Endothelial cell of umbilical vein (primary cell): ENCODE measurements around the gene NAV2. TPM values are rescaled to one million over a fixed set of nuclear protein-coding genes. Genes with fewer than 3 reads are reported as not detected.

Experiments
- BruUV-seq: library from RNA; stranded (reverse); fragments of 400-500 nt; replicated peaks from 2 replicates; lab custom pipeline; 2021; lab: Mats Ljungman, UMichigan
- CTCF ChIA-PET: fragments of 300-600, 350-600 bp; sonication (Branson Sonifier 250); formaldehyde crosslinking; loops from one replicate; lab custom pipeline; 2021; ENCODE audit warnings: antibody characterized with exemption, inconsistent platforms; lab: Charles Lee
- POLR2A ChIA-PET: fragments of 300-600, 350-600 bp; sonication (Branson Sonifier 250); formaldehyde crosslinking; loops from one replicate; lab custom pipeline; 2021; ENCODE audit warnings: antibody characterized with exemption, inconsistent platforms; lab: Charles Lee
- DNase-seq: peaks from one replicate; pipeline ENCODE4 v3.0.0-alpha.2; 2011; ENCODE audit warnings: low read depth, low spot score
- FAIRE-seq: peaks from 2 replicates; lab custom pipeline; 2011; peaks lifted over from hg19 to GRCh38; lab: Jason Lieb, UNC
- H2AFZ ChIP-seq: 2 replicates; pipeline ENCODE4 v1.6.0; 2012; ENCODE audit warnings: low read depth, low read length, control low read depth, inconsistent platforms
- H3K27ac ChIP-seq: 2 replicates; pipeline ENCODE4 v1.5.1; 2011; ENCODE audit warnings: low read depth, mild to moderate bottlenecking, control low read depth, low read length, moderate library complexity; ENCODE audit not compliant: insufficient read depth
- H3K27me3 ChIP-seq, 2 experiments: 2 replicates each; pipeline versions ENCODE4 v1.6.0 to v1.6.1; 2011; ENCODE audit warnings: low read length in 2 of 2, mixed read lengths in 1 of 2; ENCODE audit not compliant: control insufficient read depth in 2 of 2, insufficient read depth in 2 of 2
- H3K36me3 ChIP-seq, 2 experiments: 2 replicates in 1 of 2; 3 replicates in 1 of 2; pipeline ENCODE4 v1.5.1; 2011; ENCODE audit warnings: low read length in 2 of 2, mild to moderate bottlenecking in 1 of 2, moderate library complexity in 1 of 2; ENCODE audit not compliant: control insufficient read depth in 2 of 2, insufficient read depth in 2 of 2; ENCODE audit errors: extremely low read depth in 1 of 2
- H3K4me1 ChIP-seq: 3 replicates; pipeline ENCODE4 v1.5.1; 2011; ENCODE audit warnings: mild to moderate bottlenecking, low read length; ENCODE audit not compliant: control insufficient read depth, insufficient read depth; ENCODE audit errors: extremely low read depth
- H3K4me2 ChIP-seq: 2 replicates; pipeline ENCODE4 v1.6.1; 2011; ENCODE audit warnings: low read length, control low read depth, mixed read lengths; ENCODE audit not compliant: insufficient read depth
- H3K4me3 ChIP-seq, 3 experiments: fragments of 200-600 bp in 1 of 3; sonication (generic), shearing (Covaris generic) in 1 of 3; replicated peaks in 1 of 3; 2 replicates each; pipeline ENCODE4 v1.5.1; 2011 to 2016; ENCODE audit warnings: control low read depth in 3 of 3, low read length in 3 of 3, mild to moderate bottlenecking in 2 of 3, inconsistent platforms in 1 of 3, low read depth in 1 of 3, moderate library complexity in 1 of 3; ENCODE audit not compliant: insufficient read depth in 1 of 3
- H3K79me2 ChIP-seq: 2 replicates; pipeline ENCODE4 v1.6.0; 2012; ENCODE audit warnings: low read length, inconsistent platforms; ENCODE audit not compliant: control insufficient read depth, insufficient read depth
- H3K9ac ChIP-seq: replicated peaks from 2 replicates; pipeline ENCODE3; 2011; ENCODE audit warnings: low read length, control low read depth; ENCODE audit not compliant: insufficient read depth; ENCODE audit errors: extremely low read depth
- H3K9me1 ChIP-seq: replicated peaks from 3 replicates; pipeline ENCODE4 v1.6.0; 2011; ENCODE audit warnings: mild to moderate bottlenecking, low read length; ENCODE audit not compliant: control insufficient read depth, insufficient read depth; ENCODE audit errors: extremely low read depth
- H3K9me3 ChIP-seq: replicated peaks from 2 replicates; pipeline ENCODE4 v1.5.1; 2012; ENCODE audit warnings: low read length, inconsistent platforms; ENCODE audit not compliant: control insufficient read depth, insufficient read depth
- H4K20me1 ChIP-seq: replicated peaks from 2 replicates; pipeline ENCODE3; 2011; ENCODE audit warnings: mild to moderate bottlenecking, low read length; ENCODE audit not compliant: control insufficient read depth, insufficient read depth; ENCODE audit errors: extremely low read depth
- EZH2 ChIP-seq: IDR thresholded peaks from 2 replicates; pipeline ENCODE4 v1.6.1; 2012; ENCODE audit warnings: borderline replicate concordance, low read depth, mild to moderate bottlenecking, moderate library complexity, low read length, inconsistent platforms; ENCODE audit not compliant: severe bottlenecking
- FOS ChIP-seq: IDR thresholded peaks from 2 replicates; pipeline ENCODE4 v1.6.1; 2011; ENCODE audit warnings: mild to moderate bottlenecking, low read length, moderate library complexity, borderline replicate concordance; ENCODE audit not compliant: insufficient read depth
- GATA2 ChIP-seq: IDR thresholded peaks from 2 replicates; pipeline ENCODE4 v1.7.0; 2011; ENCODE audit warnings: low read depth, mild to moderate bottlenecking, moderate library complexity, mixed read lengths, low read length; ENCODE audit not compliant: insufficient read length, insufficient read depth
- JUN ChIP-seq: IDR thresholded peaks from 2 replicates; pipeline ENCODE4 v1.6.1; 2011; ENCODE audit warnings: borderline replicate concordance, low read depth; ENCODE audit not compliant: insufficient read length, insufficient read depth
- MYC ChIP-seq: IDR thresholded peaks from one replicate; pipeline ENCODE4 v1.6.1; 2011; ENCODE audit warnings: mild to moderate bottlenecking, low read depth, low read length
- POLR2A ChIP-seq: IDR thresholded peaks from 2 replicates; pipeline ENCODE4 v1.6.1; 2012; ENCODE audit warnings: low read depth, mild to moderate bottlenecking, control low read depth, low read length
- POLR2AphosphoS5 ChIP-seq: IDR thresholded peaks from 2 replicates; pipeline ENCODE4 v1.6.1; 2012; ENCODE audit warnings: low read depth, mild to moderate bottlenecking, control low read depth, low read length, moderate library complexity; ENCODE audit not compliant: insufficient read depth
- dilution Hi-C: fragments of 300-500 bp; cut with MboI; formaldehyde crosslinking; loops from one replicate; pipeline ENCODE4 v1.15.0; 2019; ENCODE audit warnings: low sequenced_read_pairs; ENCODE audit not compliant: extremely low pct_ligation_motif_present
- intact Hi-C: fragments of 100-400 bp; cut with micrococcal nuclease; formaldehyde crosslinking; loops from one replicate; pipeline ENCODE4 v1.10.0; 2022
- polyA plus RNA-seq, 4 experiments: library from polyadenylated mRNA; depleted of rRNA in 3 of 4; stranded (reverse) in 3 of 4; unstranded in 1 of 4; fragments of >200 nt; gene quantifications; 2 replicates each; pipeline versions ENCODE4 v1.2.1 to v1.2.3, GENCODE V29; 2011 to 2012; ENCODE audit warnings: missing spikeins in 1 of 4
- total RNA-seq: library from RNA; stranded (reverse); gene quantifications from 2 replicates; pipeline ENCODE4 v1.2.3, GENCODE V29; 2021
- TF ChIP-seq, protein P1 (sequence below): IDR thresholded peaks from 2 replicates; pipeline ENCODE4 v1.6.1; 2011; ENCODE audit not compliant: insufficient read depth, insufficient read length
- TF ChIP-seq, protein P2 (sequence below), 2 donors: IDR thresholded peaks; 1 replicate in 1 of 2; 2 replicates in 1 of 2; pipeline ENCODE4 v1.5.1; 2011; ENCODE audit warnings: low read length in 2 of 2, mild to moderate bottlenecking in 2 of 2, moderate library complexity in 2 of 2, control low read depth in 1 of 2, inconsistent platforms in 1 of 2, low read depth in 1 of 2; ENCODE audit not compliant: insufficient read depth in 1 of 2; ENCODE audit errors: extremely low read depth in 1 of 2

NAV2 gene
- total and polyA plus RNA-seq, 2 donors (not counting 3 experiments of a cell fraction or from before 2014, with no cell fraction given), result 10.9 to 68.0 TPM

GRCh38 chr11:19805376-19805775 lies 92.7 kb downstream of the NAV2 start:
- Histone ChIP-seq H3K36me3 (no peaks in the 10 kb centered on the region), H3K79me2 (peaks cover 91% of the 10 kb centered on the region), H4K20me1 (no peaks in the 10 kb centered on the region), H3K9me3 (no peaks in the 10 kb centered on the region), H3K4me3 (no peak overlapping the region), H3K9ac (no peak overlapping the region), H3K27me3 (no peaks in the 10 kb centered on the region), H3K4me2 (no peak overlapping the region), H3K4me1 (no peaks in the 10 kb centered on the region), H3K27ac (no peak overlapping the region), H2AFZ (no peak overlapping the region), H3K9me1 (no peaks in the 10 kb centered on the region)
- ChIA-PET CTCF (no interaction called here), POLR2A (no interaction called here)
- TF ChIP-seq EZH2 (no peak), JUN (no peak), POLR2A (no peak), GATA2 (no peak), MYC (no peak), POLR2AphosphoS5 (no peak), FOS (no peak)
- TF ChIP-seq, protein P1, sequence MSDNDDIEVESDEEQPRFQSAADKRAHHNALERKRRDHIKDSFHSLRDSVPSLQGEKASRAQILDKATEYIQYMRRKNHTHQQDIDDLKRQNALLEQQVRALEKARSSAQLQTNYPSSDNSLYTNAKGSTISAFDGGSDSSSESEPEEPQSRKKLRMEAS, result no peak
- TF ChIP-seq, protein P2, sequence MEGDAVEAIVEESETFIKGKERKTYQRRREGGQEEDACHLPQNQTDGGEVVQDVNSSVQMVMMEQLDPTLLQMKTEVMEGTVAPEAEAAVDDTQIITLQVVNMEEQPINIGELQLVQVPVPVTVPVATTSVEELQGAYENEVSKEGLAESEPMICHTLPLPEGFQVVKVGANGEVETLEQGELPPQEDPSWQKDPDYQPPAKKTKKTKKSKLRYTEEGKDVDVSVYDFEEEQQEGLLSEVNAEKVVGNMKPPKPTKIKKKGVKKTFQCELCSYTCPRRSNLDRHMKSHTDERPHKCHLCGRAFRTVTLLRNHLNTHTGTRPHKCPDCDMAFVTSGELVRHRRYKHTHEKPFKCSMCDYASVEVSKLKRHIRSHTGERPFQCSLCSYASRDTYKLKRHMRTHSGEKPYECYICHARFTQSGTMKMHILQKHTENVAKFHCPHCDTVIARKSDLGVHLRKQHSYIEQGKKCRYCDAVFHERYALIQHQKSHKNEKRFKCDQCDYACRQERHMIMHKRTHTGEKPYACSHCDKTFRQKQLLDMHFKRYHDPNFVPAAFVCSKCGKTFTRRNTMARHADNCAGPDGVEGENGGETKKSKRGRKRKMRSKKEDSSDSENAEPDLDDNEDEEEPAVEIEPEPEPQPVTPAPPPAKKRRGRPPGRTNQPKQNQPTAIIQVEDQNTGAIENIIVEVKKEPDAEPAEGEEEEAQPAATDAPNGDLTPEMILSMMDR (IDR thresholded peaks at IDR 0.05; ENCODE audit: extremely low read depth in 1 of 2, insufficient read depth in 1 of 2, low read depth in 1 of 2, low read length in 2 of 2), result no peak
- intact Hi-C loops (no loop called here), dilution Hi-C loops (no loop called here)
- no TSS peak for BruUV-seq
- FAIRE-seq (no peak), DNase-seq (no peak)
